ENCODE data around the gene SLC1A5.
"Not testable (repeated sequence)": the region's sequence is repeated elsewhere in the genome, so short reads cannot be mapped to it uniquely, and the experiment has no call there.

SLC1A5 gene

GRCh38 chr19:46798713-46799112 lies 10.3 kb upstream of the SLC1A5 start:
- DNase-seq = no peak

GRCh38 chr19:46797881-46798280 lies 9.5 kb upstream of the SLC1A5 start:
- no peak for DNase-seq

GRCh38 chr19:46791944-46792343 lies 3.5 kb upstream of the SLC1A5 start:
- peak; percentile 82 for DNase-seq

GRCh38 chr19:46789371-46789770 lies 977 bp upstream of the SLC1A5 start:
- DNase-seq = no peak

DNA sequence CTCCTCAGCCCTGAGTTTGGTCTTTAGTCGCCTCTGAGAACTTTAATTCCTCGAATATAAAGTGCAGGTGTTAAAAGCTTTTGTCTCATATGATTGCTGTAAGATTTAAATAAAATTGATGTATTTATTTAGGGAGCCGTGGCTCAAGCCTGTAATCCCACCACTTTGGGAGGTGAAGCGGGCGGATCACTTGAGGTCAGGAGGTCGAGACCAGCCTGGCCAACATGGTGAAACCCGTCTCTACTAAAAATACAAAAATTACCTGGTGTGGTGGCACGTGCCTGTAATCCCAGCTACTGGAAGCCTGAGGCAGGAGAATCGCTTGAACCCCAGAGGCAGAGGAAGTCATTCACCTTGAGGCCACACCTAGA lies 559 bp upstream of the SLC1A5 start:
- DNase-seq = no peak

DNA sequence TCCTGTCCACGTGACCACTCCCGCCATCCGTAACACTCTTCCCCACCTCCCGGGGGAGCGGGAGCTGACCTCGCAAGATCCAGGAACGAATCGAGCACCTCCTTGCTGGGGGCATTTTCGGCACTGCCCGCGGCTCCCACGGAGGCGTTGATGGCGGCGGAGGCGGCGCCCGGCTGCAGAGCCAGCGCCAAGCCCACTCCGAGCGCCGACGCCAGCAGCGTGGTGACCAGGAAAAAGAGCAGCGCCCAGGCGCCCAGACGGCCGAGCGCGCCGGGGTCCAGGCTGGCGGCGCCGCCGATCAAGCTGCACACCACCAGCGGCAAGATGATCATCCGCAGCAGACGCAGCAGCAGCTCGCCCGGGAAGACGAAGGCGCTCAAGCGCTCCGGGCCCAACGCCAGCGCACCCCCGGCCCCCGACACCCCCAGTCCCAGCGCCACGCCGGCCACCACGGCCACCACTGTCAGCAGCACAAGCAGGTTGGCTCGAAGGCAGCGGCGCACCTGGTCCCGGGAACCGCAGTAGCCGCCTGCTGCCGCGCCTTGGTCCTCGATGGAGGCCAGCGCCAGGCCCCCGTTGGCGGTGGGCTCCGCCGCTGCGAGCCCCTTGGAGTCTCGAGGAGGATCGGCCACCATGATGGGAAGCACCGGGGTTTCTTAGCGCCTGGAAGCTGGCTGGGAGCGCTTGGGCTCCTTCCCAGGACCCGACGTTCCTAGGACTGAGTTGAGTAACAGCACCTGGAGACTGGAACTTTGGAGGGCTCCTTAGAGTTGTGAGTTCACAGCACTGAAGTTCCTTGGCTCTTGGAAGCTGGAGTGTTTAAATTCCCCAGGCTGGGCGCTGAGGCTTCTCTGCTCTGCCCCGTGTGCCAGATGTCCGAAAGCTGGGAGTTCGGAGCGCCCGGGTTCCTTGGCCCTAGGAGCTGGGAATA lies 798 bp downstream of the SLC1A5 start:
- peak; percentile 67 for DNase-seq

- no peak for DNase-seq
Observed at GRCh38 chr19:46787040-46787330, 1.4 kb downstream of the SLC1A5 start.

GRCh38 chr19:46786236-46787039 lies 2.0 kb downstream of the SLC1A5 start:
- peak; percentile 97 for DNase-seq

DNA sequence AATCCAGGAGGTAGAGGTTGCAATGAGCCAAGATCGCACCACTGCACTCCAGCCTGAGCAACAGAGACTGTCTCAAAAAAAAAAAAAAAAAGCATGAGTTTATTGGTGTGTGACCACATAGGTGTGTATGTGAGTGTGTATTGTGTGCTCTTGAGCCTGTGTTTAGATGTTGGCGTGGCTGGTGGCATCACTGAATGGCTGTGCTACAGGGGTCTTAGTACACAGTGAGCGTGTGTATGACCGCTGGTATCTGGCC lies 2.5 kb downstream of the SLC1A5 start:
- no peak for DNase-seq

DNA sequence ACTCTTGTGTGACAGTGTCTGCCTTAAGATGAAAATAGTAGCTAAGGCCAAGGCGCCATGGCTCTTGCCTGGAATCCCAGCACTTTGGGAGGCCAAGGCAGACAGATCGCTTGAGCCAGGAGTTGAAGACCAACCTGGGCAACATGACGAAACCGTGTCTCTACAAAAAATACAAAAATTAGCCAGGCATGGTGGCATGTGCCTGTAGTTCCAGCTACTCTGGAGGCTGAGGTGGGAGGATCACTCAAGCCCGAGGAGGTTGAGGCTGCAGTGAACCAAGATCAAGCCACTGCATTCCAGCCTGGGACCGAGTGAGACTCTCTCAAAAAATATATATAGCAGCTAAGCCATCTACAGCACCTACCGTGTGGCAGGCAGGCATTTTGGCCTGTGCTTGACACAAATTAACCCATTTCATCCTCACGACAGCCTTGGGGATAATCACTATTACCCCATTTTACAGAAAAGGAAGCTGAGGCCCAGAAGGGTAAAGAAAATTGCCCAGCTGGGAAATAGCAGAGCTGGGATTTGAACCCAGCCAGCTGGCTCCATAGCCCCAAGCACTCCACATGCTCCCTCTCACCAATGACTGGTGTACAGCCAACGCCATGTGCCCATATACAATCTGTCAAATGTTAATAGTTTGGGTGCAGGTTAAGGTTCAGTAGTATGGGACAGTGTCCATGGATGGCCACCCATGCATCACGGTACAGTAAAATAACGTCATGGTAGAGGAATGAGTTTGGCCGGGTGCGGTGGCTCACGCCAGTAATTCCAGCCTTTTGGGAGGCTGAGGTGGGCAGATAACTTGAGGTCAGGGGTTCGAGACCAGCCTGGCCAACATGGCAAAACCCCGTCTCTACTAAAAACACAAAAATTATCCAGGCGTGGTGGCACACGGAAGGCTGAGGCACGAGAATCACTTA lies 3.1 kb downstream of the SLC1A5 start:
- DNase-seq = no peak

- peak; percentile 97 for DNase-seq
Observed at GRCh38 chr19:46784262-46785053, 3.9 kb downstream of the SLC1A5 start.

GRCh38 chr19:46783670-46784069 lies 4.7 kb downstream of the SLC1A5 start:
- no peak for DNase-seq

DNA sequence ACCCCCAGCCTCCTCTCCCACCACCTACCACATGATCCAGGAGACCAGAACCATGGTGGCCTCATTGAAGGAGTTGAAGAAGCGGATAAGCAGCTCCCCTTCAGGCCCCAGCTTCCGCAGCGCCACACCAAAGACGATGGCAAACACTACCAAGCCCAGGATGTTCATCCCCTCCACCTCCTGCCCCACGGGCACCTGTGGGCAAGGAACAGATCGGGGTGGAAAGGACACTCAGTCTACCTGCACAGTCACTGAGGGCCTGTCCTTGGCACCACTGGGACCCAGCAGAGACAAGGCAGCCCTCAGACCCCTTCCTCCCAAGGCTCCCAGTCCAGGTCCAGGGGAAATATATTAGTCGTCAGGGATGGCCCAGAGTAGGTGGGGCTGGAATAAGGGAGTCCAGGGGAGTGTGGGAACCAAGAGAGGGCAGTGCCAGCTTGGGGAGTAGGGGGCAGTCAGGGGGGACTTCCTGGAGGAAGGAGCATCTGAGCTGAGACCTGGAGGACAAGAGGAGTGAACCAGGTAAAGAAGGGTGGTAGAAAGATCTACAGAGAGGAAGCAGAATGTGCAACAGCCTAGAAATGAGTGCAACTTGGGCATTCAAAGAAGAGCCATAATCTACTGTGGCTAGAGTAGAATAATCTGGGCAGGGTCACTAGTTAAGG lies 5.9 kb downstream of the SLC1A5 start:
- DNase-seq = no peak

DNA sequence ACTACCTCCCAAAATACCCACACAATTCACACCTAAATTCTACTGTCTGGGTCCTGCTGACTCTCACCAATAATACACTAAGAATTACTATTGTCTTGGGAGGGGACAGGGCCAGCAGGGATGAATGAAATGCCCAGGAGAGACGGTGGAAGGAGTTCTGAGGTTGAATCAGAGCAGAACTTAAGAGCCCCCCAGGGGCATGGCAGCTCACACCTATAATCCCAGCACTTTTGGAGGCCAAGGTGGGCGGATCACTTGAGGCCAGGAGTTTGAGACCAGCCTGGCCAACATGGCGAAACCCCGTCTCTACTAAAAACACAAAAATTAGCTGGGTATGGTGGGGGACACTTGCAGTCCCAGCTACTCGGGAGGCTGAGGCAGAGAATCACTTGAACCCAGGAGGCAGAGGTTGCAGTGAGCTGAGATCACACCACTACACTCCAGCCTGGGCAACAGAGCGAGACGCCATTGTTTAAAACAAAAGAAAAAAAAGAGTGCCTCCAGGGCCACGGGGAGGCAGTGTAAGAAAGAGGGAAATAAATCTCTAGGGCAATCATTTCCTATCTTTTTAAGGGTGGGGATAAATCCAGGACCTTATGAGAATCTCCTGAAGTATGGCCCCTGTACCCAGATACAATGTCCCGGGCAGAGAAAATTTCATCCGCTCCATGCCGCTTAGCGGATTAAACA lies 10.3 kb downstream of the SLC1A5 start:
- peak; percentile 73 for DNase-seq

DNA sequence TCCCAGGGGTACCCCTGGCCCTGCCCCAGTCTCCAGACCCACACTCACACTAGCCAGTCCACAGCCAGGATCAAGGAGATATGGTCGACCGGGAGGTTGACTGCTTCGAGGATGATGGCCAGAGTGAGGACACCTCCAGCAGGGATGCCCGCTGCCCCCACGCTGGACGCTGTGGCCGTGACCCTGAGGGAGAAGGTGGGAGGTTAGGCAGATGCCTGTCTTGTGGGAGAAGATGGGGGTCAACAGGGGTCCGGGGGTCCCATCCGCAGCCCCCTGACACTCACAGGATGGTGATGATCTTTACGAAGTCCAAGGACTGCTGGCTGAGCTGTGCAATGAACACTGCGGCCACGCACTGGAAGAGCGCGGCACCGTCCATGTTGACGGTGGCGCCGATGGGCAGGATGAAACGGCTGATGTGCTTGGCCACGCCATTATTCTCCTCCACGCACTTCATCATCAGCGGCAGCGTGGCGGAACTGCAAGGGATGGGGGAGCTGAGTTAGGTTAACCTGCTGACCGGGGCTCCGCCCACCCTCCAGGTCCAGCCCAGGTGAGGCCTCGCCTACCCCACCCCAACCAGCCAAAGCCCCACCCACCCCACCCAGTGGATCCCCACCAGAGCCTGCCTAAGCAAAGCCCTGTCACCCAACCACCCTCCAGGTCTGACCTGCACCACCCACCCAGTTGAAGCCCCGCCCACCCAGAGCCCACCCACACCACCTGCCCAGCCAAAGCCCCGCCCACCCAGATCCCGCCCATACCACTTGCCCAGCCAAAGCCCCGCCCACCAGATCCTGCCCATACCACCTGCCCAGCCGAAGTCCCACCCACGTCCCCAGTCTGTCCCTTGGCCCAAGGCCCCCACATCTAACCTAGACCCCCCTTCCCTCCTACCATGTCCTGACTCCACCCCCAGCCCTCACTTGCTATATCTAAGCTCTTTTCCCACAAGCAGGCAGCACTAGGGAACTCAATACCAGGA lies 11.2 kb downstream of the SLC1A5 start:
- peak; percentile 50 for DNase-seq

- no peak for DNase-seq
Observed at GRCh38 chr19:46775642-46776258, 12.6 kb downstream of the SLC1A5 start.

DNA sequence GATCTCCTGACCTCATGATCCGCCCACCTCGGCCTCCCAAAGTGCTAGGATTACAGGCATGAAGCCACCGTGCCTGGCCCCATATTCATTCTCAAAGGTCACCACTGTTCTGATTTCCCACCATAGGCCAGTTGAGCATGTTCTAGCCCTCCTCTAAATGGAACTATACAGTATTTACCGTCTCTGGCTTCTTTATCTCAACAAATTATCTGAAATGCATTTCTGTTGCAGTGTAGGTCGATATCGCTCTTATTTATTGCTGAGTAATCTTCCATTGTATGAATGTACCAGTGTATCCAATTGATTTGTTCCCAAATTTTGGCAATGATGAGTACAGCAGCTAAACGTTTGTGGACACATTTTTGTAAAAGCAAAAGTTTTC lies 15.4 kb downstream of the SLC1A5 start:
- DNase-seq = no peak

DNA sequence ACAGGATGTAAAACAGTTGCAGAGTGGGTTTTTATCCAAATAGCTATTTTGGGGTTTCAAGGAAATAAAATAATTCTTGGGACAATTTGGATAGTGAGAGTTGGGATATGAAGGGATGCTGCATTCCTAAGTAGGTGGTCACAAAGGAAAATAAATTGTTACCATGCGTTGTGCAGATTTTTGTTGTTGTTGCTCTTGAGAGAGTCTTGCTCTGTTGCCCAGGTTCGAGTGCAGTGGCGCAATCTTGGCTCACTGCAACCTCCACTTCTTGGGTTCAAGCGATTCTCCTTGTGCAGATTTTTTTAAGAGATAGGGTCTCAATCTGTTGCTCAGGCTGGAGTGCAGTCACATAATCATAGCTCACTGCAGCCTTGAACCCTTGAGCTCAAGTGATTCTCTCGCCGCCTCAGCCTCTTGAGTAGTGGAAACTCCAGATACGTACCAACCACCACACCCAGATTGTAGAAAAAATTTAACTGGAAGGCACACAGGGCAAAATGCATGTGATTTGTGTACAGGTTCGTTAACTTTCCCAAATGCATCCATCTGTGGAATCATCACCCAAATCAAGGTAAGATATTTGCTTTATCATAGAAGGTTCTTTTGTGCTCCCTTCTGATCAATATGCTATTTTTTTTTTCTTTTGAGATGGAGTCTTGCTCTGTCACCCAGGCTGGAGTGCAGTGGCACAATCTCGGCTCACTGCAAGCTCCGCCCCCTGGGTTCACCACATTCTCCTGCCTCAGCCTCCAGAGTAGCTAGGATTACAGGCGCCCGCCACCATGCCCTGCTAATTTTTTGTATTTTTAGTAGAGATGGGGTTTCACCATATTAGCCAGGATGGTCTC lies 16.0 kb downstream of the SLC1A5 start:
- DNase-seq = no peak

GRCh38 chr19:46768746-46769145 lies 19.6 kb downstream of the SLC1A5 start:
- not testable (repeated sequence) for DNase-seq
